Right atrium auricular region (tissue), 2 donors: ENCODE data around the gene MDFI. TPM values are rescaled to one million over a fixed set of nuclear protein-coding genes. Genes with fewer than 3 reads are reported as not detected.

Experiments used
- DNase-seq: peaks from one replicate; pipeline ENCODE4 v3.0.0-alpha.2; 2019; ENCODE audit warnings: low spot score
- H3K27ac ChIP-seq, 2 donors: fragments of 200-600 bp; sonication (generic); 1 replicate in 1 of 2; 2 replicates in 1 of 2; pipeline ENCODE4 v1.5.1; 2016 to 2019
- H3K27me3 ChIP-seq, 2 donors: fragments of 200-600 bp; sonication (generic); one replicate each; pipeline versions ENCODE4 v1.5.1 to v1.6.0; 2017 to 2019
- H3K36me3 ChIP-seq: fragments of 200-600 bp; sonication (generic); one replicate; pipeline ENCODE4 v1.5.1; 2016
- H3K4me1 ChIP-seq, 2 donors: fragments of 200-600 bp; sonication (generic); one replicate each; pipeline versions ENCODE4 v1.5.1 to v1.6.0; 2017 to 2019
- H3K4me3 ChIP-seq, 2 donors: fragments of 200-600 bp; sonication (generic); 1 replicate in 1 of 2; 2 replicates in 1 of 2; pipeline ENCODE4 v1.5.1; 2017 to 2019; ENCODE audit warnings: mild to moderate bottlenecking in 1 of 2, moderate library complexity in 1 of 2
- H3K9me3 ChIP-seq, 2 donors: fragments of 200-600 bp; sonication (generic); one replicate each; pipeline ENCODE4 v1.5.1; 2019
- total RNA-seq, 2 donors: library from RNA; depleted of rRNA; stranded (reverse); fragments of >200 nt; gene quantifications; one replicate each; pipeline ENCODE4 v1.1.0, GENCODE V29; 2016
- TF ChIP-seq, protein P1 (sequence below), 2 donors: fragments of 200-600 bp; sonication (generic); IDR thresholded peaks; one replicate each; pipeline ENCODE4 v1.5.1; 2019; ENCODE audit warnings: antibody characterized with exemption in 2 of 2

The MDFI gene
- total RNA-seq, 2 donors from 2014 or later: 1.5 to 12.3 TPM

GRCh38 chr6:41593406-41593805 lies 44.9 kb upstream of the MDFI start:
- DNase-seq: no peak
- Histone ChIP-seq H3K27me3 (no peaks in the 10 kb centered on the region), H3K4me3 (no peak overlapping the region), H3K4me1 (no peaks in the 10 kb centered on the region), H3K27ac (no peak overlapping the region), H3K9me3 (no peaks in the 10 kb centered on the region), H3K36me3 (peaks cover 34% of the 10 kb centered on the region)
- TF ChIP-seq, protein P1, sequence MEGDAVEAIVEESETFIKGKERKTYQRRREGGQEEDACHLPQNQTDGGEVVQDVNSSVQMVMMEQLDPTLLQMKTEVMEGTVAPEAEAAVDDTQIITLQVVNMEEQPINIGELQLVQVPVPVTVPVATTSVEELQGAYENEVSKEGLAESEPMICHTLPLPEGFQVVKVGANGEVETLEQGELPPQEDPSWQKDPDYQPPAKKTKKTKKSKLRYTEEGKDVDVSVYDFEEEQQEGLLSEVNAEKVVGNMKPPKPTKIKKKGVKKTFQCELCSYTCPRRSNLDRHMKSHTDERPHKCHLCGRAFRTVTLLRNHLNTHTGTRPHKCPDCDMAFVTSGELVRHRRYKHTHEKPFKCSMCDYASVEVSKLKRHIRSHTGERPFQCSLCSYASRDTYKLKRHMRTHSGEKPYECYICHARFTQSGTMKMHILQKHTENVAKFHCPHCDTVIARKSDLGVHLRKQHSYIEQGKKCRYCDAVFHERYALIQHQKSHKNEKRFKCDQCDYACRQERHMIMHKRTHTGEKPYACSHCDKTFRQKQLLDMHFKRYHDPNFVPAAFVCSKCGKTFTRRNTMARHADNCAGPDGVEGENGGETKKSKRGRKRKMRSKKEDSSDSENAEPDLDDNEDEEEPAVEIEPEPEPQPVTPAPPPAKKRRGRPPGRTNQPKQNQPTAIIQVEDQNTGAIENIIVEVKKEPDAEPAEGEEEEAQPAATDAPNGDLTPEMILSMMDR (IDR thresholded peaks at IDR 0.05): no peak

DNA sequence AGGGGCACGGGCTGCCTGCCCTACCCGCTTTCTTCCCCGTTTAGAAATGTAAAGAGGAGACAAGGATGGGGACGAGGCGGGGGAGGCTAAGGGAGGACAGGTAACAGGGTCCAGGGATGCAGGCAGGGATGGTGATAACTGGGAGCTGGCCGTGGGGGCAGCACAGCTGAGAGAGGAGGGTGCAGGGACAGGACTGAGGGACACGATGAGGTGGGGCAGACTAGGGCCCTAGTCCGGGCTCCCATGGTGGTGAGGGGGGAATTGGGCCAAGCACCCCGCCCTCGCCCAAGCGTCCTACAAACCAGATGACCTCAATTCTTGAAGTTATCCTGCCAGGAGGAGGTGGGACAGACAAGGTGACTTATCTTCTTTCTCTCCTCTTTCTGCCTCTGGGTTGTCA lies 44.4 kb upstream of the MDFI start:
- Histone ChIP-seq H3K4me3 (no peak overlapping the region), H3K36me3 (peaks cover 38% of the 10 kb centered on the region), H3K4me1 (no peaks in the 10 kb centered on the region), H3K27me3 (no peaks in the 10 kb centered on the region), H3K27ac (no peak overlapping the region), H3K9me3 (no peaks in the 10 kb centered on the region)
- TF ChIP-seq, protein P1 (IDR thresholded peaks at IDR 0.05): no peak
- DNase-seq: no peak

DNA sequence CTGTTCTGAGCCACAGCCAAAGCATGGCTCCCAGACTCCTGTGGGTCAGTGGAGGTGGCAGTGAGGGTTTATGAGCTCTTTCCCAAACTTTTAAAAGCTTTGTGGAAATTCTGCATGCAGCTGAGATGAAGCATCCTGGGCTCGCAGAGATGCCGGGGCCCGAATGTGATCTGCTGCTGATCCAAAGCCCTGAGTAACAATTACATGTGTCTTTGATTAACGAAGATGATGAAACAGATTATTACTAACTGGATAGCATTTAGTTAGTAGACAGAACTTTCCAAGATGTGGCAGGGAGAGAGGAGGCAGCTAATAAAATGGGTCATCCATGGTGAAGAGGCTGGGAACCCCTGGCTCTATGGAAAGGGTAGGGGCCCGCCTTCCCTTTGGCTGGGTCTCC lies 43.9 kb upstream of the MDFI start:
- H3K9me3 ChIP-seq: no peaks in the 10 kb centered on the region
- H3K27ac ChIP-seq: no peak overlapping the region
- H3K4me1 ChIP-seq: no peaks in the 10 kb centered on the region
- H3K27me3 ChIP-seq: no peaks in the 10 kb centered on the region
- TF ChIP-seq, protein P1 (IDR thresholded peaks at IDR 0.05): no peak
- DNase-seq: no peak
- no peak overlapping the region for H3K4me3 ChIP-seq
- peaks cover 43% of the 10 kb centered on the region for H3K36me3 ChIP-seq

DNA sequence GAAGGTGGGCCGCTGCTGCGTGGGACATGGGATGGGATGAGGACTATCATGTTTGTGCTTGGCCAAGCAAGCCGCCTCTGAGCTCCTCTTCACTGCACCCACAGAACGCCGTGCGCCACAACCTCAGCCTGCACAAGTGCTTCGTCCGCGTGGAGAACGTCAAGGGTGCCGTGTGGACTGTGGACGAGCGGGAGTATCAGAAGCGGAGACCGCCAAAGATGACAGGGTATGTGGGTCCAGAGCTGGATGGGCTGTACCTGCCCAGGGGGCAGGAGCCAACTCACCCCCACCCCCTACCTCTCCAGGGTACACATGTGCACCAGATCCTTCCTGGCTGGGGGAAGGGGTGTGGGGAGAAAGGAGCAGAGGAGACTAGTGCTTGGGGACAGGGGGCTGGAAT lies 43.5 kb upstream of the MDFI start:
- no peaks in the 10 kb centered on the region for H3K9me3 ChIP-seq
- H3K4me1 ChIP-seq: no peaks in the 10 kb centered on the region
- H3K27me3 ChIP-seq: no peaks in the 10 kb centered on the region
- no peak for DNase-seq
- TF ChIP-seq, protein P1 (IDR thresholded peaks at IDR 0.05): no peak
- no peak overlapping the region for H3K4me3 ChIP-seq
- peaks cover 45% of the 10 kb centered on the region for H3K36me3 ChIP-seq
- H3K27ac ChIP-seq: no peak overlapping the region

- Histone ChIP-seq H3K4me1 (no peaks in the 10 kb centered on the region), H3K27ac (no peak overlapping the region), H3K36me3 (peaks cover 42% of the 10 kb centered on the region), H3K27me3 (no peaks in the 10 kb centered on the region), H3K4me3 (no peak overlapping the region), H3K9me3 (no peaks in the 10 kb centered on the region)
- TF ChIP-seq, protein P1 (IDR thresholded peaks at IDR 0.05): no peak
- DNase-seq: no peak
Observed at GRCh38 chr6:41595166-41595565, 43.1 kb upstream of the MDFI start.

GRCh38 chr6:41596096-41596685 lies 42.1 kb upstream of the MDFI start:
- H3K9me3 ChIP-seq: no peaks in the 10 kb centered on the region
- H3K27me3 ChIP-seq: no peaks in the 10 kb centered on the region
- H3K36me3 ChIP-seq: peaks cover 34% of the 10 kb centered on the region
- H3K4me3 ChIP-seq: no peak overlapping the region
- TF ChIP-seq, protein P1 (IDR thresholded peaks at IDR 0.05): no peak
- no peaks in the 10 kb centered on the region for H3K4me1 ChIP-seq
- no peak for DNase-seq
- H3K27ac ChIP-seq: no peak overlapping the region
